Measurements from ENCODE around the gene USP28.

Gene USP28

DNA sequence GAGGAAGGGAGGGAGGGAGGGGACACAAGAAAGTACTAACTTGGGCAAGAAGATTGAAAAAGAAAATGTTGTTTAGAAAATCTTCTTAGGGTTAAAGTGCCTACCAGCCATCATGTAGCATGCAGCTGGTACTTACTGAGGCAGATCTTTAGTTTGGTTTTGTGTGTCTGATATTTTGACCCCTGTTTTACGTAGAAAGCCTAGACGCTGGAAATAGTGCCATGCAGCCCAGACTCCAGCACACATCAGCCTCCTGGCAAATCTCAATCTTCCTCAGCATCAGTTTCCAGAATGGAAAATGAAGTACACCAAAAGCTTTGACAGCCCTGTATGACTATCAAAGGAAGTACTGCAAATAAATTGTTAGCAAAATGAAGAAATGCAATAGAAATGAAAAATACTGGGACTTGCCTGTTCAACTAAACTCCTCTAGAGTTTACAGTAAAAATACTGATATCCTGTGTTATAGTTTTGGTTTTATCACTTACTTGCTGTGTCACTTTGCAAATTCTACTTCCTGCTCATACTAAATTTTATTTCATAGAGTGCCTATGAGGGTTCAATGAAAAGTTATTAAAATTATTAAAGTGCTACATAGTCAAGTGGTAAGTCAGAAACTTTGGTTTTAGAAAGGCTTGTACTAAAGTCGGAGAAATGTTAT is 7.4 kb downstream of the USP28 start:
- Mint-ChIP-seq H3K36me3 (ENCODE audit: low read depth) (peaks cover 22% of the 10 kb centered on the region), H3K4me1 (ENCODE audit: low read depth) (peaks cover 23% of the 10 kb centered on the region), H3K27me3 (no peaks in the 10 kb centered on the region), H3K4me3 (no peak overlapping the region), H3K9me3 (no peaks in the 10 kb centered on the region), H3K27ac (no peak overlapping the region)

DNA sequence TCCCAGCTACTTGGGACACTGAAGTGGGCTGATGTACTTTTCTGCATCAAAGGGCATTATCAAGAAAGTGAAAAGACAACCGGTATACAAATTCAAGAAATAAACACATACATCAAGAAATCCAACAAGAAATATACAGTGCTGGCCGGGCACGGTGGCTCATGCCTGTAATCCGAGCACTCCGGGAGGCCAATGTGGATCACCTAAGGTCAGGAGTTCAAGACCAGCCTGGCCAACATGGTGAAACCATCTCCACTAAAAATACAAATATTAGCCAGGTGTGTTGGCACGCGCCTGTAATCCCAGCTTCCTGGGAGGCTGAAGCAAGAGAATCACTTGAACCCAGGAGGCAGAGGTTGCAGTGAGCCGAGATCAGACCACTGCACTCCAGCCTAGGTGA is 9.5 kb downstream of the USP28 start:
- peaks cover 30% of the 10 kb centered on the region for H3K4me1 Mint-ChIP-seq (ENCODE audit: low read depth)

DNA sequence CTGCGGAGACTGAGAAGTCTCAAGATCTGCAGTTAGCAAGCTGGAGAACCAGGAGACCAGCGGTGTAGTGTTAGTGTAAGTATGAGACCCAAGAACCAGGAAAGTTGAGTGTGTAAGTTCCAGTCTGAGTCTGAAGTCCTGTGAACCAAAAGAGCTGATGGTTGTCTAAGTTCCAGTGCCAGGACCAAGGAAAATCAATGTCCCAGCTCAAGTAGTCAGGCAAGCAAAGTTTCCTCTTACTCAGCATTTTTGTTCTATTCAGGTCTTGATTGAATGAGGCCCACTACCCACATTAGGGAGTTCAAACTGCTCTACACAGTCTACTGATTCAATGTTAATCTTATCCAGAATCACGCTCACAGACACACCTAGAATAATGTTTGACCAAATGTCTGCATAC is 11.0 kb downstream of the USP28 start:
- Mint-ChIP-seq H3K4me3 (no peak overlapping the region), H3K27ac (no peak overlapping the region), H3K36me3 (ENCODE audit: low read depth) (peaks cover 22% of the 10 kb centered on the region), H3K9me3 (no peaks in the 10 kb centered on the region), H3K4me1 (ENCODE audit: low read depth) (peaks cover 40% of the 10 kb centered on the region), H3K27me3 (no peaks in the 10 kb centered on the region)

More for the DNA sequence above, 9.5 kb downstream of the USP28 start:
- H3K4me3 Mint-ChIP-seq, result no peak overlapping the region
- no peaks in the 10 kb centered on the region for H3K9me3 Mint-ChIP-seq
- no peak overlapping the region for H3K27ac Mint-ChIP-seq
- no peaks in the 10 kb centered on the region for H3K27me3 Mint-ChIP-seq
- peaks cover 22% of the 10 kb centered on the region for H3K36me3 Mint-ChIP-seq (ENCODE audit: low read depth)

DNA sequence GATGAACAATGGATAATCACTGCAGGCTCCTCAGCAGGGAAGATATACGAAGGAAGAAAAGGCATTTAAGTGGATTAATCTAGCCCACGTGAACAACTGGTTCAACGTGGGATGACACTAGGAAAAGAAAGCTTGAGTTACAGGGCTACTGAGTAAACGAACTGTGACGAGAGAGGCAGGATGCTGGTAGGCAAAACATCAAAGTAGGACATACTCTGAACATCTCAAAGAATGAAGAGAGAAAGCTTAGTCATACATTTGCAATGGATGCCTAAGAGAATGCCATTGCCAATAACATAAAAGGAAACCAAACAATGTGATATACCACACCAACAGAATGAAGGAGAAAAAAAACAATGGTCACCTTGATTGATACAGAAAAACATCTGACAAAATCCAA is 12.9 kb downstream of the USP28 start:
- Mint-ChIP-seq H3K36me3 (ENCODE audit: low read depth) (peaks cover 18% of the 10 kb centered on the region), H3K27me3 (no peaks in the 10 kb centered on the region), H3K4me1 (ENCODE audit: low read depth) (peaks cover 34% of the 10 kb centered on the region), H3K27ac (peak overlapping the region; percentile 22), H3K9me3 (no peaks in the 10 kb centered on the region), H3K4me3 (no peak overlapping the region)

DNA sequence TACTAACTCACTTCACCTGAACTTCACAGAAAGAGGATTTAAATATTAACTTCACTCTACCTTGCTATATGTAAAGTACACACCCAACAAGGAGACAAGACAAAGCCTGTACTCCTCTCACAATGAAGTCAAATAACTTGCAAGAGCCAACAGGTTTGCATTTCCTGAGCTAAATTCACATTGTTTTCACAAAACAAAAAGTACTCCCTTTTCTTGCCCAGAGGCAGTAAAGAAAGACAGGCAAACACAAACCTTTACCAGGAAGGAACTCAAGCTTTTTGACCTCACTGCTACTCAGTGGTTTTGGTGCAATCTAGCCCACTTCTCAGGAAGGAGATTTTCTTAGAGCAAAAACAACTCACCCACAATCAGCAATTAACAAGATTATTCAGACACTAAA is 15.7 kb downstream of the USP28 start:
- Mint-ChIP-seq H3K27ac (no peak overlapping the region), H3K36me3 (ENCODE audit: low read depth) (peaks cover 4% of the 10 kb centered on the region), H3K27me3 (no peaks in the 10 kb centered on the region), H3K4me3 (no peak overlapping the region), H3K4me1 (ENCODE audit: low read depth) (peaks cover 25% of the 10 kb centered on the region), H3K9me3 (no peaks in the 10 kb centered on the region)

DNA sequence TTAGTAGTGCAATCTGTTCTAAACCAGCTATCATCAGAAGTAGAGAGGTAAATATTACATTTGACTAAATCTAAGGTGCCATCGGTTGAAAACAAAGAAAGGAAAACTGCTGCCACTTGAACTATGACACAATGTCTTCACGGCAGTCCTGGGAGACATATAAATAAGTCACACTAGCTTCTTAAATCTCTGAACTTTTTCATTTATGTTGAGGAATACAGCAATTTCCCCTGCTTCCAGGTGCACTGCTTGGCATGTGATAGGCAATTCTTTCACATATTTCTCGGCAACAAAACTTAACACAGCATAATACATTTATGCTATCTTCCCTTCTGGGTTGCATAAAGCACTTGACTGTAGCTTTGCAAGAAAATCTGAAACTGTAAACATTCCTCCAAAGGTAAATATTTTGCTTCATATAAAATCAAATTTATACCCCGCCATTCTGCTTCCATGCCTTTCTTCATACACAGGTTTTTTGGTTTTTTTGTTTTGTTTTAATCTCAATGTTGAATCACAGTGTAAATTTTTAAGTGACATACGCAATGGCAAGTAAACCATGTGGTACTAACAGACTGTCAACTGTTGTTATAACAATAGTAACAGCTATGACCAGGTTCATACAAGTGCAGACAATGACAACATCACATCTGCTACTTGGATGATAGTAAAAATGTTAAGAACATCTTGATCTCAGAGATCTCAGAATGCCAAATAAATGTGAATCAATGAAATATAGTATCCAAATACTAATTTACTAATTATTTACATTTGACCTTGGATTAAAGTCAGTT is 18.2 kb downstream of the USP28 start:
- Mint-ChIP-seq H3K36me3 (ENCODE audit: low read depth) (peaks cover 7% of the 10 kb centered on the region), H3K4me1 (ENCODE audit: low read depth) (peaks cover 18% of the 10 kb centered on the region), H3K27ac (no peak overlapping the region), H3K27me3 (no peaks in the 10 kb centered on the region), H3K4me3 (no peak overlapping the region), H3K9me3 (no peaks in the 10 kb centered on the region)

DNA sequence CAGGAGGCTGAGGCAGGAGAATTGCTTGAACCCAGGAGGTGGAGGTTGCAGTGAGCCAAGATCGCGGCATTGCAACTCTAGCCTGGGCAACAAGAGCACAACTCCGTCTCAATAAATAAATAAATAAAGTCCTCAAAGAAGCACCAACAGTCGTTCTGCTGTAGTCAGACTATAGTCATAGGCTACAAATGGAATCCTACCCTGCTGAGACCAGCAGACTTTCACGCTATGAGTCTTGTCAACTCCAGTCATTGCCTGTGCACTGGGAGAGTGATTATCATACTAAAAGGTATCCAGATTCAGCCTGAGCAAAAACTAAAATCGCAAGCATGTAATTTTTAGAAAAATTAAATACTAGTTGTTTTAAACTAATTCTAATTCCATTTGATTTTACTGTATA is 19.6 kb downstream of the USP28 start:
- Mint-ChIP-seq H3K4me3 (no peak overlapping the region), H3K4me1 (ENCODE audit: low read depth) (peaks cover 13% of the 10 kb centered on the region), H3K36me3 (ENCODE audit: low read depth) (peaks cover 13% of the 10 kb centered on the region), H3K27ac (no peak overlapping the region), H3K9me3 (no peaks in the 10 kb centered on the region), H3K27me3 (no peaks in the 10 kb centered on the region)

DNA sequence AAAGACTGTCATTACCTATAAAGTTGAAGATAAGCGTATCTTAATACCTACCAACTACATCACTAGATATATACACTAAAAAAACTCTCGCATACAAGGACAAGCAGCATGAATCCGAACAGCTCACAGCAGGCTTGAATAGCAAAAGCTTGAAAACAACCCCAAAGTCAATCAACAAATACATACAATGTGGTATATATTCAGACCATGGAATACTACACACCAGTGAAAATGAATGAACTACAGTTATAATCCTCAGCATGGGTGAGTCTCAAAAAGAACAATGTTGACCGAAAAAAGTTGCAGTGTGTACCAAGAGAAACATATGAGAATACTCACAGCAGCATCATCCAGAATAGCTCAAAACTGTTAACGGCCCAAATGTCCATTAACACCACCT is 25.2 kb downstream of the USP28 start:
- Mint-ChIP-seq H3K27me3 (no peaks in the 10 kb centered on the region), H3K27ac (no peak overlapping the region), H3K9me3 (no peaks in the 10 kb centered on the region), H3K4me1 (ENCODE audit: low read depth) (peaks cover 5% of the 10 kb centered on the region), H3K4me3 (no peak overlapping the region), H3K36me3 (ENCODE audit: low read depth) (peaks cover 40% of the 10 kb centered on the region)

DNA sequence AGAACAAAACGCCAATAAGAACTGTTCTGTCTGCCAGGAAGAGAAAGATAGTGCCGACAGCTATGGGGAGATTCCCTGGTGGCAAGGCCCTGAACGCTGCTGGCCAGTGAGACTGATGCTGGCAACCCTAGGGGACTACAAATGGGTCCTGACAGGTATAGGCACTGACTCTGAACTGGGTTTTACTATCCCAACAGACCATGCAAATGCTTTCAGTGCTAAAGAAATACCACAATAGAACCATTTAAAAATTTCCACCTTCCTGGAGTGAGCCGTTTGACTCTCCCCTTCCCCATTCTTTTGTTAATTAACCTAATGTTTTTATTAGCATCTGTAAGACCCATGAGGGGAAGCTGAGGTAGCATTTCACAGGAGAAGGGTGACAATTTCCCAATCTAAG is 25.7 kb downstream of the USP28 start:
- H3K36me3 Mint-ChIP-seq (ENCODE audit: low read depth), result peaks cover 40% of the 10 kb centered on the region
- no peaks in the 10 kb centered on the region for H3K9me3 Mint-ChIP-seq
- H3K27me3 Mint-ChIP-seq, result no peaks in the 10 kb centered on the region
- H3K4me3 Mint-ChIP-seq, result no peak overlapping the region
- peaks cover 5% of the 10 kb centered on the region for H3K4me1 Mint-ChIP-seq (ENCODE audit: low read depth)
- no peak overlapping the region for H3K27ac Mint-ChIP-seq

DNA sequence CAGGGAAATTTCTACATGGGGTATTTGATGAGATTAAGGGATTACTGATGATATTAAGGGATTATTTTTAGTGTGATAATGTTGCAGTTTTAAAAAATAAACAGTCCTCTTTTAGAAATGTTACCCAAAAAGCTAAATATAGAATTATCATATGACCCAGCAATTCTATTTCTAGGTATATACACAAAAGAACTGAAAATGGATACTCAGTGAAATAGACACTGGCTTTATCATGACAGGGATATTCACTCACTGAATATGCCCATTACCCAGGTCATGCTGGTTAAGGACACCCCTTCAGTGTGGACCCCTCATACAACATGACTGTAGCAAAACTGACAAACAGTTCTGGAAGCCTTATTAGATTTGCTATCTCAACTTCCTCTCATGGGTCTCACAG is 27.8 kb downstream of the USP28 start:
- Mint-ChIP-seq H3K27ac (no peak overlapping the region), H3K36me3 (ENCODE audit: low read depth) (peaks cover 41% of the 10 kb centered on the region), H3K9me3 (no peaks in the 10 kb centered on the region), H3K27me3 (no peaks in the 10 kb centered on the region), H3K4me1 (ENCODE audit: low read depth) (peaks cover 8% of the 10 kb centered on the region), H3K4me3 (no peak overlapping the region)

DNA sequence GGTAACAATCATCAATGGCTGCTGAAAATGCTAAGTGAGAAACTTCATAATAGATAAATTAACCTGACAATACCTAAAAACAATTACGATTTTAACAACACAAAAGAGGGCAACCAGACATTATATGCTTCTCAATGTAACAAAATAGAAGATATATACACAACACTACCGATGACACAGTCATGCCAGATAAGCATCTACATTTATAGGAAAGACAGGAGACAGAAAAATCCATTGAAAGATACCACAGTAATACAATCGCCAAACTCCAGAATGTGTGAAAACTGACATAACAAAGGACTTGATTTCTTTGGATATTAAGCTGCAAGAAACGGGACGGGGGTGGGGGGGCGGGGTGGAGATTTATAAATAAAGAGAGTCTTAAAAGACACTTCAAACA is 28.3 kb downstream of the USP28 start:
- Mint-ChIP-seq H3K27me3 (no peaks in the 10 kb centered on the region), H3K9me3 (no peaks in the 10 kb centered on the region), H3K27ac (no peak overlapping the region), H3K4me3 (no peak overlapping the region), H3K36me3 (ENCODE audit: low read depth) (peaks cover 36% of the 10 kb centered on the region), H3K4me1 (ENCODE audit: low read depth) (peaks cover 8% of the 10 kb centered on the region)

DNA sequence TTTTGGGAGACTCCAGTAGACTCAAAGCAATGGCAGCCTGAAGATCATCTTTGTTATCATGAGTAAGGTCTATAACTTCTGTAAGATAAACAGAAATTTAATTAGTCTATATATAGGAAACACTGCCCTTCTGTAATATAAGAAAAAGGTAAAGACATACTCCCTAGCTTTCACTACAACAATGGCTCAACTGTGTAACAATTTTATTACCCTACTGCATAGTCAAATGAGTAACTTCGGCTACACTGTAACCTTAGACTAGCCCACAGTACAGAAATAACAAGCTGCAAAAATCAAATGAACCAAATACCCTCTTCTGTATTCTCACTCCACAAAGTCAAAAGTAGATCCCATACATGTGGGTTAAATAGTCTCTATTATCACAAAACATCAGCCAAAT is 33.7 kb downstream of the USP28 start:
- Mint-ChIP-seq H3K27ac (no peak overlapping the region), H3K36me3 (ENCODE audit: low read depth) (peaks cover 20% of the 10 kb centered on the region), H3K4me3 (no peak overlapping the region), H3K27me3 (no peaks in the 10 kb centered on the region), H3K9me3 (no peaks in the 10 kb centered on the region), H3K4me1 (ENCODE audit: low read depth) (peaks cover 20% of the 10 kb centered on the region)

DNA sequence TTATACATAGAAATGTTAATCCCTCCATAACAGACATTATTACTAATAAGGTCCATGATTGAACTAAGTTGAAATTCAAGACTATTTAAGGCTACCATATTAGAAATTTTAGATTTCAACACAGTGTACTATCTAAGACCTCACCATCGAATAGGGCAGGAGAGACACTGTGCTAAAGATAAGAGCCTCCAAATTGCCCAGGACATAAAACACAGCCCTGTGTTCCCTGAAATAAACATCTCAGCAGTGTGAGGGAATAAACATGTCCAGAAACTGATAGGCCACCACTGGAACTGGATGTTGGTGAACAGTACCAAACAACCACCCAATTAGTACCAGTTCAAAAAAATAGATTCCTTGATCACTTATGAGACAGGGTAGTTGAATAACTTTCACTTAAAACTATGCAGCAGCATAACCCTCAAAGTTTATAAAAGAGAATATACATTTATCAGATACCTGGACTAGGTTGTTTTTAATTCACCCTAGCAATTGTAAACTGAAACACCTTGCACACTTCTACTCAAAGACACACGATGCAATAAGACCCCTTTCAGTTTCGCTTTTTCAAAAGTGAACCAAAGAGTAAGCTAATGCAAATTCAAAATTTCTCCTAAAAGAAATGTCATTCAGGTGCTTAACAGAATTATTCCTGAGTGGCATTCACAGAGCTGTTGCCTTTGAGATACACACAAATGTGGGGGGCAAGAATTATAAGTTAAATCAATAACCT is 34.3 kb downstream of the USP28 start:
- no peaks in the 10 kb centered on the region for H3K9me3 Mint-ChIP-seq
- H3K36me3 Mint-ChIP-seq (ENCODE audit: low read depth), result peaks cover 20% of the 10 kb centered on the region
- H3K27ac Mint-ChIP-seq, result no peak overlapping the region
- H3K4me3 Mint-ChIP-seq, result no peak overlapping the region
- H3K4me1 Mint-ChIP-seq (ENCODE audit: low read depth), result peaks cover 20% of the 10 kb centered on the region
- H3K27me3 Mint-ChIP-seq, result no peaks in the 10 kb centered on the region

DNA sequence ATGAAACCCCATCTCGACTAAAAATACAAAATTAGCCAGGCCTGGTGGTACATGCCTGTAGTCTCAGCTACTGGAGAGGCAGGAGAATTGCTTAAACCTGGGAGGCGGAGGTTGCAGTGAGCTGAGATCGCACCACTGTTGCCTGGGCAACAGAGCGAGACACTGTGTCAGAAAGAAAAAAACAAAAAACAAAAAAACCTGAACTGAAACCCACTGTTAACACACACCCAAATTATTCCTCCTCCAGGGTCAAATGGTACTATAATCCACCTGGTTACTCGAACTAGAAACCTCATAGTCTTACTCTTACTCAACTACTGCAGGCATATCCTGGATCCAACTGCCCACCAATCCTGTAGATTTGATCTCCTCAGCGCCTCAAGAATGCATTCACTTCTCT is 35.5 kb downstream of the USP28 start:
- Mint-ChIP-seq H3K4me3 (no peak overlapping the region), H3K27me3 (no peaks in the 10 kb centered on the region), H3K36me3 (ENCODE audit: low read depth) (peaks cover 20% of the 10 kb centered on the region), H3K27ac (peak overlapping the region; percentile 11), H3K4me1 (ENCODE audit: low read depth) (peaks cover 20% of the 10 kb centered on the region), H3K9me3 (no peaks in the 10 kb centered on the region)

DNA sequence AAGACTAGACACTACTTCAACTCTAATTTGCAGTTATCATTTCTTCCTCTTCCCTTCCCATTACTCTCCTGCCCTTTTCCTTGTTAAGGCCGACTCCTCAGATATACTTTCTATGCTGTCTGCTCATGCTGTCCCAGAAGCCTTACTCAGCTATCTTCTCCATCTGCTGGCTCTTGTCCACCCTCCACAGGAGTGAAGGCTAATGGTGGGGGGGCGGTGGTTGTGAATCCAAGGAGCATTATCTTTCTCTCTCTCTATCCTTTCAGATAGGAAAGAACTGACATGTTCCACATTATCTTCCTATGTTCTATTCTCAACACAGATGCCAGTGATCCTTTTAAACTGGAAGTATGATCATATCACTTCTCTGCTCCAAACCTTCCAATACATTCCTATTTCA is 37.4 kb downstream of the USP28 start:
- no peaks in the 10 kb centered on the region for H3K27me3 Mint-ChIP-seq
- H3K4me1 Mint-ChIP-seq (ENCODE audit: low read depth), result peaks cover 16% of the 10 kb centered on the region
- H3K36me3 Mint-ChIP-seq (ENCODE audit: low read depth), result peaks cover 19% of the 10 kb centered on the region
- no peak overlapping the region for H3K4me3 Mint-ChIP-seq
- H3K9me3 Mint-ChIP-seq, result no peaks in the 10 kb centered on the region
- H3K27ac Mint-ChIP-seq, result no peak overlapping the region
